Cardiac fibroblast (primary cell): ENCODE data around the gene RYR1.

Experiments used
- DNase-seq, 2 donors: peaks; one replicate each; pipeline versions ENCODE4 v3.0.0 to v3.0.0-alpha.2; 2010; ENCODE audit warnings: low read depth in 2 of 2
- H3K4me3 ChIP-seq, 2 donors: replicated peaks in 1 of 2; 1 replicate in 1 of 2; 2 replicates in 1 of 2; pipeline ENCODE4 v1.5.1; 2011; ENCODE audit warnings: low read depth in 2 of 2, low read length in 2 of 2, mild to moderate bottlenecking in 2 of 2, moderate library complexity in 1 of 2
- TF ChIP-seq, protein P1 (sequence below): IDR thresholded peaks from one replicate; pipeline ENCODE4 v1.5.1; 2011; ENCODE audit warnings: low read depth, mild to moderate bottlenecking, low read length, inconsistent platforms

Gene RYR1

GRCh38 chr19:38497907-38498306 lies 64.4 kb downstream of the RYR1 start:
- DNase-seq: no peak
- H3K4me3 ChIP-seq: no peak overlapping the region
- TF ChIP-seq, protein P1, sequence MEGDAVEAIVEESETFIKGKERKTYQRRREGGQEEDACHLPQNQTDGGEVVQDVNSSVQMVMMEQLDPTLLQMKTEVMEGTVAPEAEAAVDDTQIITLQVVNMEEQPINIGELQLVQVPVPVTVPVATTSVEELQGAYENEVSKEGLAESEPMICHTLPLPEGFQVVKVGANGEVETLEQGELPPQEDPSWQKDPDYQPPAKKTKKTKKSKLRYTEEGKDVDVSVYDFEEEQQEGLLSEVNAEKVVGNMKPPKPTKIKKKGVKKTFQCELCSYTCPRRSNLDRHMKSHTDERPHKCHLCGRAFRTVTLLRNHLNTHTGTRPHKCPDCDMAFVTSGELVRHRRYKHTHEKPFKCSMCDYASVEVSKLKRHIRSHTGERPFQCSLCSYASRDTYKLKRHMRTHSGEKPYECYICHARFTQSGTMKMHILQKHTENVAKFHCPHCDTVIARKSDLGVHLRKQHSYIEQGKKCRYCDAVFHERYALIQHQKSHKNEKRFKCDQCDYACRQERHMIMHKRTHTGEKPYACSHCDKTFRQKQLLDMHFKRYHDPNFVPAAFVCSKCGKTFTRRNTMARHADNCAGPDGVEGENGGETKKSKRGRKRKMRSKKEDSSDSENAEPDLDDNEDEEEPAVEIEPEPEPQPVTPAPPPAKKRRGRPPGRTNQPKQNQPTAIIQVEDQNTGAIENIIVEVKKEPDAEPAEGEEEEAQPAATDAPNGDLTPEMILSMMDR: no peak

DNA sequence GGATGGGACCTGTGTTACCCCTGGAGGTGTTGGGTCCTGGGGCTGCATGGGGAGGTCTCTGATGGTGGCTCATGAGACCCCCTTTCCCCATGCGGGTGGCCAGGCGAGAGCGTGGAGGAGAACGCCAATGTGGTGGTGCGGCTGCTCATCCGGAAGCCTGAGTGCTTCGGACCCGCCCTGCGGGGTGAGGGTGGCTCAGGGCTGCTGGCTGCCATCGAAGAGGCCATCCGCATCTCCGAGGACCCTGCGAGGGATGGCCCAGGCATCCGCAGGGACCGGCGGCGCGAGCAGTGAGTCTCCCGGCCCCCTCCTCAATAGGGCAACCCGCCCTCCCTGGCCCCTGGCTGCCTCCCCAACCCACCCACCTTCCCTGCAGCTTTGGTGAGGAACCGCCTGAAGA lies 66.0 kb downstream of the RYR1 start:
- DNase-seq: no peak
- TF ChIP-seq, protein P1: no peak
- H3K4me3 ChIP-seq: no peak overlapping the region

DNA sequence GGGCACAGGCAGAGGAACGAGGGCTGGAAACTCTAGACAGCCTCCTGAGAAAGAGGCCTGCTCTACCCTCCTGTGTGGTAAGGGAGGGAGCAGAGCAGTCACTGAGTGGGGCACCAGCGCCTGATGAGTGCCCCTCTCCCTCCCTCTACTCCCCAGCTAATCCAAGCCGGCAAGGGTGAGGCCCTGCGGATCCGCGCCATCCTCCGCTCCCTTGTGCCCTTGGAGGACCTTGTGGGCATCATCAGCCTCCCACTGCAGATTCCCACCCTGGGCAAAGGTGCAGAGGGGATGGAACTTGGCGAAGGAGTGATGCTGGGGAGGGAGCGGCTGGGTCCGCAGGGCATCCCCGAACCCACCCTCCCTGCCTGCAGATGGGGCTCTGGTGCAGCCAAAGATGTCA lies 67.0 kb downstream of the RYR1 start:
- TF ChIP-seq, protein P1: no peak
- no peak overlapping the region for H3K4me3 ChIP-seq
- no peak for DNase-seq

- no peak overlapping the region for H3K4me3 ChIP-seq
- no peak for DNase-seq
- TF ChIP-seq, protein P1: no peak
Measured at GRCh38 chr19:38502410-38503076, 69.1 kb downstream of the RYR1 start.

GRCh38 chr19:38503077-38503410 lies 69.6 kb downstream of the RYR1 start:
- TF ChIP-seq, protein P1: no peak
- no peak overlapping the region for H3K4me3 ChIP-seq
- DNase-seq: no peak

DNA sequence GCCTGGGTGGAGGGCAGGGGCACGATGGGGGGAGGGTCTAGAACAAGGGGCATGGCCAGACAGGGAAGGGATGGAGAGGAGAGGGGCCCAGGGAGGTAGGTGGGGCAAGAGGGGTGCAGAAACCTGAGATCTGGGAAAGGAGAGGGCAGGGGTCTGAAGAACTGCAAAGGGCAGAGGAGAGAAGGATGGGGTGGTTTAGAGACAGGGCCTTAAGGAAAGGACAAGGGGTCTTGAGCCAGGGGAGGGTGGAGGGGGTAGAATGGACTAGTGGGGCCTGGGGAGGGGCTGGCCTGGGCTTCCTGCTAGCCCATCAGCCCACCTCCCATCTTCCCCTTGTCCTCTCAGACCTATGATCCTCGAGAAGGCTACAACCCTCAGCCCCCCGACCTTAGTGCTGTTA lies 72.5 kb downstream of the RYR1 start:
- no peak overlapping the region for H3K4me3 ChIP-seq
- no peak for DNase-seq
- TF ChIP-seq, protein P1: no peak

DNA sequence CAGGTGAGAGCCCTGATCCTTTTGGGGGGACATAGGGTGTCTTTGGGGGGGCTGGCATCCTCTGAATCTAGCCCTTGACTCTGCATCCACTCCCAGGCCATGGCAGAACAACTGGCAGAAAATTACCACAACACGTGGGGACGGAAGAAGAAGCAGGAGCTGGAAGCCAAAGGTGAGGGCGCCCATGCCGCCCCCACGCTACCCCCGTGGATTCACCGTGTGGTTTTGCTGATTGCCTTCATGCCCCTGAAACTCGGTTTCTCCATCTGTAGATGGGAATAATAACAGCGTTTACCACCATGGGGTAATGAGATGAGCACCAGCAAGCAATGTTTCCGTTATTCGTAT lies 72.9 kb downstream of the RYR1 start:
- H3K4me3 ChIP-seq: no peak overlapping the region
- DNase-seq: no peak
- TF ChIP-seq, protein P1: no peak
